Ovary (tissue), 3 donors: Measurements from ENCODE around the gene OTUD6A.

Experiments
- EP300 ChIP-seq: sonication (generic); formaldehyde crosslinking; IDR thresholded peaks from one replicate; pipeline ENCODE4 v1.6.1; 2017; ENCODE audit warnings: antibody characterized with exemption
- TF ChIP-seq, protein P1 (sequence below), 3 donors: fragments of 450-650 bp in 2 of 3; fragments of 200-600 bp in 1 of 3; IDR thresholded peaks; one replicate each; pipeline versions ENCODE4 v1.5.1 to v1.8.0; 2016 to 2022; ENCODE audit warnings: antibody characterized with exemption in 3 of 3, mild to moderate bottlenecking in 1 of 3
- donor health status: DM: no; HTN: no; CAD: no.

- TF ChIP-seq, protein P1, sequence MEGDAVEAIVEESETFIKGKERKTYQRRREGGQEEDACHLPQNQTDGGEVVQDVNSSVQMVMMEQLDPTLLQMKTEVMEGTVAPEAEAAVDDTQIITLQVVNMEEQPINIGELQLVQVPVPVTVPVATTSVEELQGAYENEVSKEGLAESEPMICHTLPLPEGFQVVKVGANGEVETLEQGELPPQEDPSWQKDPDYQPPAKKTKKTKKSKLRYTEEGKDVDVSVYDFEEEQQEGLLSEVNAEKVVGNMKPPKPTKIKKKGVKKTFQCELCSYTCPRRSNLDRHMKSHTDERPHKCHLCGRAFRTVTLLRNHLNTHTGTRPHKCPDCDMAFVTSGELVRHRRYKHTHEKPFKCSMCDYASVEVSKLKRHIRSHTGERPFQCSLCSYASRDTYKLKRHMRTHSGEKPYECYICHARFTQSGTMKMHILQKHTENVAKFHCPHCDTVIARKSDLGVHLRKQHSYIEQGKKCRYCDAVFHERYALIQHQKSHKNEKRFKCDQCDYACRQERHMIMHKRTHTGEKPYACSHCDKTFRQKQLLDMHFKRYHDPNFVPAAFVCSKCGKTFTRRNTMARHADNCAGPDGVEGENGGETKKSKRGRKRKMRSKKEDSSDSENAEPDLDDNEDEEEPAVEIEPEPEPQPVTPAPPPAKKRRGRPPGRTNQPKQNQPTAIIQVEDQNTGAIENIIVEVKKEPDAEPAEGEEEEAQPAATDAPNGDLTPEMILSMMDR (IDR thresholded peaks at IDR 0.05), result no peak
- TF ChIP-seq EP300, result no peak
Measured at GRCh38 chrX:70013466-70014381, 48.5 kb upstream of the OTUD6A start.
